ENCODE measurements around the gene NCKAP1. TPM values are rescaled to one million over a fixed set of nuclear protein-coding genes. Genes with fewer than 3 reads are reported as not detected.
"Not testable (repeated sequence)": the region's sequence is repeated elsewhere in the genome, so short reads cannot be mapped to it uniquely, and the experiment has no call there.

The NCKAP1 gene
- polyA plus RNA-seq, 10 donors: 78.1 to 122 (median 95.8) TPM

DNA sequence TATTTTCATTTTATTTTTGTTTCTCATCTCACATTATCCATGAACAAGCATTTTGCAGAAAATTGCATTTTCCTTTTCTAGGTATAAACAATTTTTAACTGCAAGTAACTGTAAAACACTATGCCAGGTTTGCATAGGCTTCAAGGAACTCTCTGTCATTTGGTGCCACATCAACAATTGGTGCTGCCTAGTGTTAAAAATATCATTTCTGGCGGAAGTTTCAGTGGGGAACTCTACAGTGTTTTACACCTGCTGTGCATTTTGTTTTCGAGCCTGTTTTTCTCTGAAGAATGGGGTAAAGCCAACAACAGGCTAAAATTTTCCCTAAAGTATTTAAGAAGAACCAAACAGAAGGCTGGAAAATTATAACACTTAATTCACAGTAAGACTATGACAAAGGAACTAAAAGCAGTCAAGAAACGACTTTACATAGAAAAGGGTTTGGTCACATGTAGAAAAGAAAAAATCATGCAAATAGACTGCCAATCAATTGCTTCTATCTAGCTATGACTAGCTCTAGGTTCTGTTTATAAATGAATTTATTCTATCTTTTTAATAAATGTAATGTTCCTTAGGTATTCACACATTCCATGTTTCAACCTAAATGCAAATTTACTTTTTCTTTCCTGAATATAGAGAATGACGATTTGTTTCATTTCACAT is 150.4 kb downstream of the NCKAP1 start:
- DNase-seq: no peak

DNA sequence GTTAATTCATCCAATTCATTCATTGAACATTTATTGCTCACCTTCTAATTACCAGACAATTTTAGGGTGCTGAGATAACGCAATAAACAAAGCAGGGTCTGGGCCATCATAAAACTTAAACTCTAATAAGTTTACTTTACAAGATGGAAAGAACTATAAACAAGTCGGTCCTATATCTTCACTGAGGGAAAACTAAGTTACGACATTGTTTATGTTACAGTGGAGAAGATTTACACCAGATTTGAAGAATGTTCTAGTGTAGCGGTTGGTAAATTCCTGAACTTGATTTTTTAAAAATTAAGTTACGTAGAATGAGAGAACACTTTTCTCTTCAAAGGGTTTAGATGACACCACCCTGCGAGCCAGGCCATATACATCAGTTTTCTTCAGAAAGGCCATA is 151.2 kb downstream of the NCKAP1 start:
- no peak for DNase-seq

DNA sequence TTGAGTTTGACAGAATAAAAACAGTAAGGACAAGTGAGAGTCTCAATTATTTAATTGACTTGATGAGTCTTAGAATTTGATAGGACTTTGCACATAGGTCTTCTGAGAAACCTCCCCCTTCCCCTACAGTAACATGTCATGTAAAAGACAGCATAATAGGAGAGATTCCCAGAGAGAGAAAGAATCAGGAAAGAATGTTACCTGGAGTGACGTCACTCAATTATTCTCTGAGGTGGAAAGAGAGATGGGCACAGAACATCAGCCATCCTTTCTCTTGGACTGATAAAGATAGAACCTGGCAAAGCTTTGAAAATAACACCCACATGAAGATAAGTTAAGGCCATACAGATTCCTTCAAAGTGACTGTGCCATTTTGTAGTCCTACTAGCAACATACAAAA is 152.5 kb downstream of the NCKAP1 start:
- no peak for DNase-seq

DNA sequence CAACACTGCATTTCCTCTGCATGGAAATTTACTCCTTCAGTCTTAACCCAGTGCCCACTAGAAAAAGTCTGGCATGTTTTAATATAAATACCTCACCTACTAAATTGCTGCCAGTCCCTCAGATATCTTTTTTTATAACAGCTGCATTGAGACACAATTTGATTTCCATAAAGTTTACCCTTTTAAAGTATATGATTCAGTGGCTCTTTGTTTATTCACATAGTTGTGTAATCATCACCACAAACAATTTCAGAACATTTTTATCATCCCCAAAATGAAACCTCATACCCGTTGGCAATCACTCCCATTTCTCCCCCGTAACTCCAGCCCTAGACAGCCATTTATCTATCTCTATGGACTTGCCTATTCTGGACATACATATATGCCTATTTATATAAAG is 154.8 kb downstream of the NCKAP1 start:
- DNase-seq: no peak

DNA sequence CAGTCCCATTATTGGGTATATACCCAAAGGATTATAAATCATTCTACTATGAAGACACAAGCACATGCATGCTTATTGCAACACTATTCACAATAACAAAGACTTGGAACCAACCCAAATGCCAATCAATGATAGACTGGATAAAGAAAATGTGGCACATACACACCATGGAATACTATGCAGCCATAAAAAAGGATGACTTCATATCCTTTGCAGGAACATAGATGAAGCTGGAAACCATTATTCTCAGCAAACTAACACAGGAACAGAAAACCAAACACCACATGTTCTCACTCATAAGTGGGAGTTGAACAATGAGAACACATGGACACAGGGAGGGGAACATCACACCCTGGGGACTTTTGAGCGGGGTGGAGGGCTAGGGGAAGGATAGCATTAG is 158.2 kb downstream of the NCKAP1 start:
- DNase-seq: not testable (repeated sequence)

DNA sequence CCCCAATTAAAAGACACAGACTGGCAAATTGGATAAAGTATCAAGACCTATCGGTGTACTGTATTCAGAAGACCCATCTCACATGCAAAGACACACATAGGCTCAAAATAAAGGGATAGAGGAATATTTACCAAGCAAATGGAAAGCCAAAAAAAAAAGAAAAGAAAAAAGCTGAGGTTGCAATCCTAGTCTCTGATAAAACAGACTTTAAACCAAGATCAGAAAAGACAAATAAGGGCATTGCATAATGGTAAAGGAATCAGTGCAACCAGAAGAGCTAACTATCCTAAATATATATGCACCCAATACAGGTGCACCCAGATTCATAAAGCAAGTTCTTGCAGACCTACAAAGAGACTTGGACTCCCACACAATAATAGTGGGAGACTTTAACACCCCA is 161.6 kb downstream of the NCKAP1 start:
- not testable (repeated sequence) for DNase-seq

DNA sequence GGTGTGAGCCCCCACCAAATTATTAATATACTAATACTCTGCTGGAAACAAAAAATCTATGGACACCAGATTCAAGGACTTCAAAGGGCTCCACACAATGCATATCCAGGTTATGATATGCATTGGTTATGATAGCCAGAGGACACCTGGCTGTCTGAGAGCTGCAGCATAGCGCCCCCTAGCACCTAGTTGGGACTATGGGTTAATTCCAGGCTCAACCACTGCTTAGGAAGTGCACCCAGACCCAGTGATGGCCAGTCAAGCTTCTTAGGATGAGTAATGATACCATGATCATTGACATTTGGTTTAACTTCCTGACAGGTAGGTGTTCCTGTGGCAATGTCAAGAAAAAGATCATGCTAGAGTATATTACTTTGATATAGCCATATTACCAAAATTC is 168.0 kb downstream of the NCKAP1 start:
- no peak for DNase-seq

- DNase-seq: peak in 1 of 3 donors; percentile 16
These were observed 170.0 kb downstream of the NCKAP1 start for GRCh38 chr2:182868054-182868796.

DNA sequence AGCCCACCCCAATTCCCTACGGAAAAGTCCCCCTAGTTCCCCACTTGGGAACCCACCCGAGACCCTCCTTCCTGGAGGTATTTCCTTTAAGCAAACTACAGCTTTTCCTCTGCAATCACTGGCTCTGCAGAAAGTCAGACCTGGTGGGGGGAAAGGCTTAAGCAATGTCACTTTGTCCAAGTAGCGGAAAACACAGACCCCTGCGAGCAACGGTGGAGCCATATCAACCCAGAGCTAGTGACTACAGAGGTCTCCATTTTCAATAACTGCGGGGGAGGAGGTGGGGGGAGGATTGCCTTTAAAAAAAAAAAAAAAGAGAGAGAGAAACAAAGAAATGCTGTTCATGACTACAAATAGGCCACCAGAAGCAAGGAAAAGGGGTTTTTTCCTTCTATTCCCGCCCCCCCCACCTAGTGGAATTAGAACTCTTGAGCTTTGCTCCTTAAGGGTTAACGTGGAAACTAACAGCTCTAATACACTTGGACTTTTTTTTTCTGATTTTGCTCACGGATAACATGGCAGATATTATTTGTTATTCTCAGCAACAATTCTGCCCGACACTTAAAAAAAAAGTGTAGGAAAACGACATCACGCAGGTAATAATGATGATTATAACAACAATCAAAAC is 170.7 kb downstream of the NCKAP1 start:
- peak in 1 of 3 donors; percentile 40 for DNase-seq

GRCh38 chr2:182866461-182867406 is 171.5 kb downstream of the NCKAP1 start, which contains the start of gene FRZB:
Gene FRZB (minus strand): TSS chr2:182866637. CDS start chr2:182866552, 85 bp downstream.
- DNase-seq: peak; percentile 65 to 93 (median 81)

DNA sequence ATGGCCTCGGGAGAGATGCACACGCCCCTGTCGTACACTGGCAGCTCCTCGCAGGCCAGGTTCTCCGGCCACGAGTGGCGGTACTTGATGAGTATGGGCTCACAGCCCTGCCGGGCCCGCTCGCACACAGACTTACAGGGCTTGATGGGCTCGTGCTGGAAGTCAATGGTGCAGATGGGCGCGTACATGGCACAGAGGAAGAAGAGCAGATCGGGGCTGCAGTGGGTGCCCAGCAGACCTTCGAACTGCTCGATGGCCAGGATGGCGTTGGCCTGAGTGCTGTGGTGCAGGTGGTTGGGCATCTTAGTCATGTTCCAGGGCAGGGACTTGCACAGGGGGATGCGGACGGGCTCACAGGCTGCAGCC is 172.2 kb downstream of the NCKAP1 start:
- no peak for DNase-seq

- DNase-seq: no peak
These were observed 173.2 kb downstream of the NCKAP1 start for GRCh38 chr2:182864949-182865570.

DNA sequence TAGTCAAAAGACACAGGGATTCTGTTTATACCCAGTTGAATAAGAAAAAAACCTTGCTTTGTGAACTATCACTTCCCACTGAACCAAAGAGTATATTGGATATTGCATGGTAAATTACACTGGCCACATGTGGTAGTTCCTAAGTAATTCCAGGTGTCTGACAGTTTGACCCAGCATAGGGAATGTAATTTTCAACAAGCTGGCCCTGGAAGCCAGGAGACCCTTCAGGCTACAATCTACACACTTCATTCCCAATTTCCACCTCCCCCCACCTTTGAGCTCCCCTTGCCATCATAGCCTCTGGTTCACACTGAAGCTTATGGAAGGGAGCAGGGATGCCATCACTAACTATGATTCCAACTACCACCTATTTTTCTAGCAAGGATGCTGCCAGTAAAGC is 174.6 kb downstream of the NCKAP1 start:
- DNase-seq: no peak

DNA sequence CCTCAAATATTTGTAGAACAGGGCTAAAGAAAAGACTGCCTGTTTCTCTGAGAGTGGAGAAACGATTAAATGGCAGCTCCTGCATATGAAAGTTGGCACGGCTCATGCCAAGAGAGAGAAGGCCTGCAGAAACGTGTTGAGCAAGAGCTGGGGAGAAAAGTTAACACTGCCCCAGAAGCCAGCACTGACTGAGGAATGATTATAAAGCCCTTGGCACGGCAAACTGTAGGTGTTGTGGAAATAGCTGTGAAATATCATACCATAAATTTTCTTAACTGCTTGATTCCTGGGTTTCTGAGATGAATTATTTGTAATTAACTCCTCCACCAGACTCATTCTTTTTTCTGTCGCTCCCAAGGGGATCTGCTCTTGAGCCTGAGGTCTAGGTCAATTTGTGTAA is 176.2 kb downstream of the NCKAP1 start:
- no peak for DNase-seq

- no peak for DNase-seq
These were observed 177.4 kb downstream of the NCKAP1 start for GRCh38 chr2:182860858-182861257.

Other genes with a start within 250 kb of the NCKAP1 start
- 10 to 100 TPM in 9 of 10 donors, 1 to 10 TPM in 1; 7.9 to 42.4 (median 17.4) TPM for gene FRZB, start 171.8 kb downstream of the NCKAP1 start, polyA plus RNA-seq (ENCODE audit: insufficient read length in 10 of 10)
- 1 to 10 TPM; 1.5 to 2.7 (median 2.1) TPM for gene DUSP19, start 40.3 kb upstream of the NCKAP1 start, polyA plus RNA-seq (ENCODE audit: insufficient read length in 10 of 10)
- gene NUP35, start 86.0 kb upstream of the NCKAP1 start, polyA plus RNA-seq (ENCODE audit: insufficient read length in 10 of 10): 10 to 100 TPM; 13.3 to 17.9 (median 15.2) TPM